A673 (cell line): ENCODE data around the gene SURF1. TPM values are rescaled to one million over a fixed set of nuclear protein-coding genes. Genes with fewer than 3 reads are reported as not detected.

Experiments
- BruUV-seq: library from RNA; stranded (reverse); fragments of 400-500 nt; replicated peaks from 2 replicates; lab custom pipeline; 2021; lab: Mats Ljungman, UMichigan
- CTCF ChIA-PET: fragments of 300-600 bp; sonication (Branson Sonifier 250); formaldehyde crosslinking; loops from one replicate; lab custom pipeline; 2022; ENCODE audit warnings: antibody characterized with exemption; lab: Charles Lee
- POLR2A ChIA-PET: fragments of 300-600 bp; sonication (Branson Sonifier 250); formaldehyde crosslinking; loops from one replicate; lab custom pipeline; 2022; ENCODE audit warnings: antibody characterized with exemption; ENCODE audit not compliant: low non-redundant PET; lab: Charles Lee
- DNase-seq: peaks from one replicate; pipeline ENCODE4 v3.0.0-alpha.2; 2015; ENCODE audit warnings: low spot score
- H3K27ac ChIP-seq: fragments of 200-600 bp; sonication (generic); 2 replicates; pipeline ENCODE4 v1.5.1; 2016; ENCODE audit warnings: mixed run types, low read depth, mild to moderate bottlenecking, mixed read lengths, antibody characterized with exemption, low read length; ENCODE audit not compliant: poor library complexity, severe bottlenecking
- H3K27me3 ChIP-seq: fragments of 200-600 bp; sonication (generic); replicated peaks from 2 replicates; pipeline ENCODE4 v1.6.1; 2017; ENCODE audit warnings: mixed run types, low read depth, mild to moderate bottlenecking, mixed read lengths, antibody characterized with exemption, low read length; ENCODE audit not compliant: insufficient read depth, poor library complexity
- H3K36me3 ChIP-seq: fragments of 200-600 bp; sonication (generic); 2 replicates; pipeline ENCODE4 v1.6.1; 2016; ENCODE audit warnings: mixed run types, mild to moderate bottlenecking, mixed read lengths, antibody characterized with exemption, low read length; ENCODE audit not compliant: insufficient read depth, poor library complexity, severe bottlenecking
- H3K4me1 ChIP-seq: fragments of 200-600 bp; sonication (generic); 2 replicates; pipeline ENCODE4 v1.6.1; 2017; ENCODE audit warnings: mixed run types, mild to moderate bottlenecking, mixed read lengths, antibody characterized with exemption, low read length; ENCODE audit not compliant: insufficient read depth, poor library complexity, severe bottlenecking
- H3K4me3 ChIP-seq: fragments of 200-600 bp; sonication (generic); 2 replicates; pipeline ENCODE4 v1.5.1; 2016; ENCODE audit warnings: low read depth, mixed run types, mild to moderate bottlenecking, mixed read lengths, low read length; ENCODE audit not compliant: poor library complexity, severe bottlenecking
- H3K9me3 ChIP-seq: fragments of 200-600 bp; sonication (generic); 2 replicates; pipeline ENCODE4 v1.6.1; 2016; ENCODE audit warnings: mixed run types, low read depth, mild to moderate bottlenecking, mixed read lengths, antibody characterized with exemption, low read length; ENCODE audit not compliant: poor library complexity, severe bottlenecking
- EZH2 ChIP-seq: fragments of 200-600 bp; sonication (generic); IDR thresholded peaks from 2 replicates; pipeline ENCODE4 v1.6.1; 2017; ENCODE audit warnings: borderline replicate concordance, low read depth, mild to moderate bottlenecking, mixed read lengths, antibody characterized with exemption, low read length; ENCODE audit not compliant: poor library complexity, severe bottlenecking
- intact Hi-C: fragments of 100-400 bp; cut with micrococcal nuclease; formaldehyde crosslinking; loops from one replicate; pipeline ENCODE4 v1.10.0; 2022; ENCODE audit not compliant: unreplicated experiment
- total RNA-seq: library from RNA; stranded (reverse); gene quantifications from 2 replicates; pipeline ENCODE4 v1.2.3, GENCODE V29; 2021
- TF ChIP-seq, protein P1 (sequence below): fragments of 300-800, 200-600 bp; sonication (generic); conservative IDR thresholded peaks from 2 replicates; pipeline ENCODE4 v1.5.1; 2017; ENCODE audit warnings: low read depth, mild to moderate bottlenecking, antibody characterized with exemption, low read length, moderate library complexity, mixed read lengths

Gene SURF1
- total RNA-seq, 1 experiment from 2014 or later: 41.6 TPM

DNA sequence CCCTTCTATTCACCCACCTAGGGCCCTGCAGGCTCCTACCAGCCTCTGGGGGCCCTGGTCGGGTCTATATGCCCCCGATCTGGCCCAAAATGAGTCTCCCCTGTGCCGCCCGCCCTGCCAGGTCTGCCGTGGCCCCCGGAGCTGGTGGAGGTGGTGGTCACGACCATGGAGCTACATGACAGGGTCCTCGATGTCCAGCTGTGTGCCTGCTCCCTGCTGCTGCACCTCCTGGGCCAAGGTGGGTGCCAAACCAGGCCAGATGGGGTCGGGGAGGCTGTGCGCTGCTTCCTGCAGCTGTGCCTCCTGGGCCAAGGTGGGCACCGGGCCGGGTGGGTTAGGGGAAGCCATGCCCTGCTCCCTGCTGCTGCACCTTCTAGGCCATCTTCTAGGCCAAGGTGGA, 44.0 kb upstream of the SURF1 start:
- POLR2A ChIA-PET: no interaction called here
- no peaks in the 10 kb centered on the region for H3K9me3 ChIP-seq
- intact Hi-C loops: no loop called here

DNA sequence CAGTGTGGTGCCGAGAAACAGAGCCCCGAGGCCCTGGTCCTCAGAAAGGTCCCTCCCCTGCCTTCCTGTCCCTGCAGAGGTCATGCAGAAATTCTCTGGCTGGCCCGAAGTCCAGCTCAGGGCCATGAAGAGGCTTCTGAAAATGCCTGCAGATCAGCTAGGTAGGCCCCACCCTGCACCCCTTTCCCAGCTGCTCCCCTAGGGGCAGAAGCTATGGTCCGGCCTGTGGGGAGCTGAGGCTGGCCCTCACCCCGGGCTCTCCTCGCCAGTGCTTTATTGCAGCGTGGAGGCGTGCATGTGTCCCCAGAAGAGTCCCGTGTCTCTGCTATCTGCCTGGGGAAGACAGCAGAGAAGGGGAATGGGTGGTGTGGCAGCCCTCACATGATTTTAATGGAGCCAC, 41.6 kb upstream of the SURF1 start:
- intact Hi-C loops: no loop called here
- no peak overlapping the region for H3K27ac ChIP-seq
- H3K4me1 ChIP-seq: no peaks in the 10 kb centered on the region
- no peak overlapping the region for H3K4me3 ChIP-seq
- no TSS peak for BruUV-seq
- TF ChIP-seq, protein P1, sequence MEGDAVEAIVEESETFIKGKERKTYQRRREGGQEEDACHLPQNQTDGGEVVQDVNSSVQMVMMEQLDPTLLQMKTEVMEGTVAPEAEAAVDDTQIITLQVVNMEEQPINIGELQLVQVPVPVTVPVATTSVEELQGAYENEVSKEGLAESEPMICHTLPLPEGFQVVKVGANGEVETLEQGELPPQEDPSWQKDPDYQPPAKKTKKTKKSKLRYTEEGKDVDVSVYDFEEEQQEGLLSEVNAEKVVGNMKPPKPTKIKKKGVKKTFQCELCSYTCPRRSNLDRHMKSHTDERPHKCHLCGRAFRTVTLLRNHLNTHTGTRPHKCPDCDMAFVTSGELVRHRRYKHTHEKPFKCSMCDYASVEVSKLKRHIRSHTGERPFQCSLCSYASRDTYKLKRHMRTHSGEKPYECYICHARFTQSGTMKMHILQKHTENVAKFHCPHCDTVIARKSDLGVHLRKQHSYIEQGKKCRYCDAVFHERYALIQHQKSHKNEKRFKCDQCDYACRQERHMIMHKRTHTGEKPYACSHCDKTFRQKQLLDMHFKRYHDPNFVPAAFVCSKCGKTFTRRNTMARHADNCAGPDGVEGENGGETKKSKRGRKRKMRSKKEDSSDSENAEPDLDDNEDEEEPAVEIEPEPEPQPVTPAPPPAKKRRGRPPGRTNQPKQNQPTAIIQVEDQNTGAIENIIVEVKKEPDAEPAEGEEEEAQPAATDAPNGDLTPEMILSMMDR: no peak
- no peak for TF ChIP-seq EZH2
- CTCF ChIA-PET: no interaction called here
- POLR2A ChIA-PET: no interaction called here
- no peak for DNase-seq
- no peaks in the 10 kb centered on the region for H3K36me3 ChIP-seq
- no peaks in the 10 kb centered on the region for H3K9me3 ChIP-seq
- peaks cover 19% of the 10 kb centered on the region for H3K27me3 ChIP-seq

More for the DNA sequence above, 44.0 kb upstream of the SURF1 start:
- BruUV-seq: no TSS peak
- Histone ChIP-seq H3K4me1 (no peaks in the 10 kb centered on the region), H3K4me3 (no peak overlapping the region), H3K27ac (no peak overlapping the region), H3K27me3 (peaks cover 14% of the 10 kb centered on the region), H3K36me3 (peaks cover 4% of the 10 kb centered on the region)
- CTCF ChIA-PET: interaction anchor here (0.6 kb wide), 1 partner anchor 59 kb away, joined by 7 read pairs; the partner anchor contains the start of gene CACFD1
- DNase-seq: no peak
- TF ChIP-seq, protein P1: no peak
- TF ChIP-seq EZH2: no peak

DNA sequence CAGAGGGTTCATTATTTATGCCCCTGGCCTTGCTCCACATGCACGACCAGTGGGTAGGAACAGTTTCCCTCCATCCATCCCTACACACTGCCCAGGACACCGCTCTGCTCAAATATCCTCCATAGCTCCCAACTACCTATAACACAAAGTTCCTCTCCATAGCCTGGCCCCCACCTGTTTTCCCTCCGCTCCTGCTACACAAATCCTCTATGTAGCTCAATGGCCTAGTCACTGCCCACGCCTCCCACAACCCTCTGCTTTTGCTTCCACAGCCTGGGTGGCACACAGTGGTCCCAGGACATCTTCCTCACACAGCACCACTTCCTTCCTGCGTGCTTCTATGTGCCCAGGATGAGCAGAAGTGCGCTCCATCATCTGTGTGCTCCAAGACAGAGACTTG, 41.1 kb upstream of the SURF1 start:
- no TSS peak for BruUV-seq
- Histone ChIP-seq H3K36me3 (no peaks in the 10 kb centered on the region), H3K4me3 (no peak overlapping the region), H3K4me1 (no peaks in the 10 kb centered on the region), H3K27me3 (peaks cover 19% of the 10 kb centered on the region), H3K27ac (no peak overlapping the region), H3K9me3 (no peaks in the 10 kb centered on the region)
- ChIA-PET POLR2A (no interaction called here), CTCF (no interaction called here)
- intact Hi-C loops: no loop called here
- DNase-seq: no peak
- TF ChIP-seq, protein P1: no peak
- TF ChIP-seq EZH2: no peak
